GM12801 (cell line): ENCODE measurements around the gene NMT2.

ENCODE experiments used
- TF ChIP-seq, protein P1 (sequence below): IDR thresholded peaks from one replicate; pipeline ENCODE4 v1.5.1; 2011; ENCODE audit warnings: control low read depth; ENCODE audit not compliant: insufficient read length; ENCODE audit errors: extremely low read depth

NMT2 gene

DNA sequence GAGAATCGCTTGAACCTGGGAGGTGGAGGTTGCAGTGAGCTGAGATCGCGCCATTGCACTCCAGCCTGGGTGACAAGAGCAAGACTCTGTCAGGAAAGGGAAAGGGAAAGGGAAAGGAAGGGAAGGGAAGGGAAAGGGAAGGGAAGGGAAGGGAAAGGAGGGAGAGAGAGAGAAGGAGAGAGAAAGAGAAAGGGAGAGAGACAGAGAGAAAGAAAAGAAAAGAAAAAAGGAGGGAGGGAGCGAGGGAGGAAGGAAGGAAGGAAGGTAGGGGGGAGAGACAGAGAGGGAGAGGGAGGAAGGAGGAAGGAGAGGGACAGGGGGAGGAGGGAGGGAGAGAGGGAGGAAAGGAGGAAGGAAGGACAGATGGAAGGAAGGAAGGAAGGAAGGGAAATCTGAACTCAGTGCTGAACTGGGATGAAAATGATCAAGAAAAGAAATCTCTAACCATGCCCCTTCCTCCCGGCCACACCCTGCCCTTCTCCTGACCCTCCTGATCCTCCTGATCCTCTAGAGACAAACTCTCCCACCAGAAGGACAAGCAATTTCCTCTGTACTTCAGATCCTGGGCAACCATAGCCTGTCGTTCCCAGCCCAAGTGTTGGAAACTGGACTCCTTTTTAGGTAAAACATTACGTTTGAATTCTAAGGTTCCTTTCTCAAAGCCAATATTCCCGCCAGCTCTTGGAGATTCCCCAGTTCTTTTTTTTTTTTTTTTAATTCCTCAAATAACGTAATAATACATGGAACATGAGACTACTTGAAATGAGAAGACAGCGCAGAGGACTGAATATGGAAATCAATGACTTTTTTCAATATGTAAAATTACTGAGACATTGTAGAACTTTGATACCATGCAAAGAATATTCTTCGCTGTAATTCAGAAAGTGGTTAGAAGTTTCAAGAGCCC lies 32.1 kb downstream of the NMT2 start:
- TF ChIP-seq, protein P1, sequence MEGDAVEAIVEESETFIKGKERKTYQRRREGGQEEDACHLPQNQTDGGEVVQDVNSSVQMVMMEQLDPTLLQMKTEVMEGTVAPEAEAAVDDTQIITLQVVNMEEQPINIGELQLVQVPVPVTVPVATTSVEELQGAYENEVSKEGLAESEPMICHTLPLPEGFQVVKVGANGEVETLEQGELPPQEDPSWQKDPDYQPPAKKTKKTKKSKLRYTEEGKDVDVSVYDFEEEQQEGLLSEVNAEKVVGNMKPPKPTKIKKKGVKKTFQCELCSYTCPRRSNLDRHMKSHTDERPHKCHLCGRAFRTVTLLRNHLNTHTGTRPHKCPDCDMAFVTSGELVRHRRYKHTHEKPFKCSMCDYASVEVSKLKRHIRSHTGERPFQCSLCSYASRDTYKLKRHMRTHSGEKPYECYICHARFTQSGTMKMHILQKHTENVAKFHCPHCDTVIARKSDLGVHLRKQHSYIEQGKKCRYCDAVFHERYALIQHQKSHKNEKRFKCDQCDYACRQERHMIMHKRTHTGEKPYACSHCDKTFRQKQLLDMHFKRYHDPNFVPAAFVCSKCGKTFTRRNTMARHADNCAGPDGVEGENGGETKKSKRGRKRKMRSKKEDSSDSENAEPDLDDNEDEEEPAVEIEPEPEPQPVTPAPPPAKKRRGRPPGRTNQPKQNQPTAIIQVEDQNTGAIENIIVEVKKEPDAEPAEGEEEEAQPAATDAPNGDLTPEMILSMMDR = no peak

DNA sequence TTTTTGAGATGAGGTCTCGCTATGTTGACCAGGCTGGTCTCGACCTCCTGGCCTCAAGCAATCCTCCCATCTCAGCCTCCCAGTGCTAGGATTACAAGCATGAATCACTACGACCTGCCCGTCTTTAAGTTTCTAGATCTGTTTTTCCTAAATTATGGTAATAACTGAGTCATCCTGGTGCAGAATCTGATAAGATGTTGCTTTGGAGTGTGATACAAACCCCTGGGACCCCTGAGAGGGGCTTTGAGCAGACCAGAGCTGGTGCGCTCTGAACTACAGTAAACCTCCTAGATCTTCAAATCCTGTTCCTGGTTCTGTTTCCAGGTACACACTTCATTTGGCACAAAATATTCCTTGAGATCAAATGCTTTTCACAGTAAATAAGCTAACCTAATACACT lies 37.2 kb downstream of the NMT2 start:
- TF ChIP-seq, protein P1 = no peak

GRCh38 chr10:15124908-15125307 lies 43.6 kb downstream of the NMT2 start:
- TF ChIP-seq, protein P1 = no peak

DNA sequence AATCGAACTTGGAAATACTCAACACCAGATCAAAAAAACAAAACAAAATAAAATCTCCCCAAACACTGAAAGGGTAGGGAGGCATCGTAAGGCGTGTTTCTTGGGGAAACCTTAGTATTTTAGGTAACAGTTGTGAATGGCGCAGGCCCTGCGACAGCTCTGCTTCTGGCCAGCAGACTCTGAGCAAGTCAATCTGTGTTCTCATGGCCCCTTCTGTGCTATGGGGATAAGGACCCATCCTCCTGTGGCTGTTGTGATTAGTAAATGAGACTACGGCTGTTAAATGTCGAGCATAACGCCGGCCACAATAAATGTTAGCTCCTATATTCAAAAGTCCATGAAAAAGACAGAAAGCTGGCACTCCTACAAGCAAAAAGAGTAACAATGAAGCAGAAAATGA lies 44.3 kb downstream of the NMT2 start:
- TF ChIP-seq, protein P1 = no peak

GRCh38 chr10:15123749-15124184 lies 44.7 kb downstream of the NMT2 start:
- TF ChIP-seq, protein P1 = no peak

DNA sequence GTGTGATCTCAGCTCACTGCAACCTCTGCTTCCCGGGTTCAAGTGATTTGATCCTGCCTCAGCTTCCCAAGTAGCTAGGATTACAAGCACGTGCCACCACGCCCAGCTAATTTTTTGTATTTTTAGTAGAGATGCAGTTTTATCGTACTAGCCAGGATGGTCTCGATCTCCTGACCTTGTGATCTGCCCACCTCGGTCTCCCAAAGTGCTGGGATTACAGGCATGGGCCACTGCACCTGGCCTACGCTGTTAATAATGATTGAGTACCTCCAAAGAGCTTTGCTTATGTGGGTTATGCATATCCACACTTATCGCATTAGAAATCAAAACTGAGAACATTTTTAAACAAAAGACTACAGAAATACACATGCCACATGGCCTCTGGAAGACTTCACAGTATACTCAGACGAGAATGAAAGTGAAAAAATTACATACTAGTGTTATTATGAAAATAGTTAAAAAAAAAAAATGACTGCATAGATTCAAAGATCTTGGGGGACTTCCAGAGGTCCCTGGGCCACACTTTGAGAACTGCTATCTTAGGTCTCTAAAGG lies 45.9 kb downstream of the NMT2 start:
- TF ChIP-seq, protein P1 = no peak

DNA sequence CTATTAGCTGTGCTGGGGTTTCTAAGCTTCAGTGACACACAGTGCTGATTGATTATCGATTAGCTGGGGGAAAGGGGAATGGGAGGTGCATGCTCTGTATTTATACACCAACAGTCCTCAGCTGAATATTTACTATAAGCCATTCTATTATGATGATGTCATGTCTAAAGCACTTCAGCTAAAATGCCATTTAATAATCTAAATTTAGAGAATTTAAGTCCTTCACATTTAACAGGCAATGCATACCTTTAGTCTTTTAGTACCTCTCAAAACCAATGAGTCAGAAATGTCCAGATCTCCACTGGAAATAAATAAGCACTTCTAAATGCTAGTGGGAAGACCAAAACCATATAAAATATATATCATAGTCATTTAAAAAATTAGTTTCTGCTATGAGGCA lies 46.8 kb downstream of the NMT2 start:
- TF ChIP-seq, protein P1 = no peak
